Activated T-helper 1 cell treated with anti-CD3 and anti-CD28 coated beads, Interleukin-12 subunit alpha, Interleukin-12 subunit beta, Interleukin-2, Interleukin-4 antibody, amounts not matched to agents 30 ng/mL and 10 ng/mL and 1 ng/mL, durations not matched to agents 14 hours and 24 hours and 36 hours (primary cell): ENCODE results near the gene WDR91. TPM values are rescaled to one million over a fixed set of nuclear protein-coding genes. Genes with fewer than 3 reads are reported as not detected.

Source experiments
- DNase-seq: peaks from one replicate; pipeline ENCODE4 v3.0.0; 2021; ENCODE audit warnings: low spot score
- H3K27ac Mint-ChIP-seq: one replicate; pipeline ENCODE4 v1.8.0; 2021; ENCODE audit warnings: mild to moderate bottlenecking, mixed read lengths
- H3K27me3 Mint-ChIP-seq: one replicate; pipeline ENCODE4 v1.8.0; 2022; ENCODE audit warnings: mild to moderate bottlenecking, moderate library complexity, mixed read lengths; ENCODE audit not compliant: insufficient read depth
- H3K36me3 Mint-ChIP-seq: one replicate; pipeline ENCODE4 v1.8.0; 2021; ENCODE audit warnings: low read depth, mixed read lengths
- H3K4me1 Mint-ChIP-seq: one replicate; pipeline ENCODE4 v1.8.0; 2021; ENCODE audit warnings: low read depth, mixed read lengths
- H3K4me3 Mint-ChIP-seq: one replicate; pipeline ENCODE4 v1.8.0; 2021; ENCODE audit warnings: mild to moderate bottlenecking, moderate library complexity, mixed read lengths
- H3K9me3 Mint-ChIP-seq: one replicate; pipeline ENCODE4 v1.8.0; 2021; ENCODE audit warnings: mixed read lengths
- intact Hi-C: fragments of 100-400 bp; cut with micrococcal nuclease; formaldehyde crosslinking; loops from one replicate; pipeline ENCODE4 v1.15.1; 2024
- total RNA-seq: library from RNA; stranded (reverse); gene quantifications from 2 replicates; pipeline ENCODE4 v1.2.3, GENCODE V29; 2022

The WDR91 gene
- total RNA-seq, 1 donor from 2014 or later, result 34.6 TPM

DNA sequence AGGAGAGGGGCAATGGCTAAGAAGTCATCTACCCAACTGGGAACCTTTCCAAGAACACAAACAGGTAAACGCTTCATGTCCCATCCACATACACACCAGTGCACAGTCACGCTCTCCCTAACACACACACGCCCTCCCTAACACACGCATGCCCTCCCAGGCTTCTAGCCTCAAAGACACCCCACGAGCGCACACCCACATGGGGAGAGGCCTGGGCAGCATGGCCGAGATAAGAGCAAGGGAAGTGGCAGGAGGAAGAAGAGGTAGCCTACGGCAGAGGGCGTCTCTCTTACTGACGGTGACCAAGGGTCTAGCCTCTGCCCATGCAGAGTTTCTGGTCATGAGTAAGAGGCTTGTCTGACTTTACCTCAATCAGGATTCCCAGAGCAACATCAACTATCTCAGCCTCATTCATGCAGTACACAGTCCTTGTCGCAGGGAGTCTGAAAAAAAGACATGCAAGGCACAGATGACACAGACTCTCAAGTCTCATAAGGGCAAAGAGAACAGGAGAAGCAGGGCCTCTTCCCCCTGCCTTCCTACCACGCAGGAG, 43.9 kb downstream of the WDR91 start:
- Mint-ChIP-seq H3K36me3 (peaks cover 49% of the 10 kb centered on the region), H3K4me1 (peaks cover 38% of the 10 kb centered on the region), H3K27ac (peak overlapping the region; percentile 62), H3K27me3 (no peaks in the 10 kb centered on the region), H3K9me3 (peaks cover 6% of the 10 kb centered on the region), H3K4me3 (peak overlapping the region; percentile 52)
- intact Hi-C loops, result no loop called here
- DNase-seq, result no peak

GRCh38 chr7:135166338-135166990, 44.9 kb downstream of the WDR91 start:
- intact Hi-C loops, result no loop called here

DNA sequence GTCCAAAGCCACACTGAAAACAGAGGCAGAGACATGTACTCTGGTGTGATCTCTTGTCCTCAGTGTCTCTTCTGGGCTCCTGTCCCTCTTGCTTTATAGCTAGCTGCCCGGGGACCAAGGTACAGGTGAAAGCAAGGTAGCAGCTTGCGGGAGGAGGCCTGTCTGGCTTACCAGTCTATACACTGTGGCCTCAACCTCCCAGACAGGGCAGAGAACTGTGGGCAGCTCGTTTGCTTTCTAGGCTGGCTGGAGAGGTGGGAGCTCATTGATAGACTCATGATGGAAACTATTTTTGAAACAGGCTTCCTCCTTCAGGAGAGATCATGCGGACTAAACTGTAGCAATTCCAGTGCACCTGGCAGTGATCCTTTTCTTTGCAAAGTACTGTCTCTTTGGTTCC, 45.5 kb downstream of the WDR91 start:
- intact Hi-C loops, result no loop called here
- Mint-ChIP-seq H3K4me1 (peaks cover 41% of the 10 kb centered on the region), H3K4me3 (no peak overlapping the region), H3K9me3 (peaks cover 12% of the 10 kb centered on the region), H3K27me3 (no peaks in the 10 kb centered on the region), H3K36me3 (peaks cover 65% of the 10 kb centered on the region), H3K27ac (no peak overlapping the region)
- DNase-seq, result no peak

More at GRCh38 chr7:135166338-135166990, 44.9 kb downstream of the WDR91 start:
- Mint-ChIP-seq H3K27me3 (no peaks in the 10 kb centered on the region), H3K36me3 (peaks cover 59% of the 10 kb centered on the region), H3K4me1 (peaks cover 38% of the 10 kb centered on the region), H3K4me3 (no peak overlapping the region), H3K9me3 (peaks cover 12% of the 10 kb centered on the region), H3K27ac (peak overlapping the region; percentile 61)
- no peak for DNase-seq

DNA sequence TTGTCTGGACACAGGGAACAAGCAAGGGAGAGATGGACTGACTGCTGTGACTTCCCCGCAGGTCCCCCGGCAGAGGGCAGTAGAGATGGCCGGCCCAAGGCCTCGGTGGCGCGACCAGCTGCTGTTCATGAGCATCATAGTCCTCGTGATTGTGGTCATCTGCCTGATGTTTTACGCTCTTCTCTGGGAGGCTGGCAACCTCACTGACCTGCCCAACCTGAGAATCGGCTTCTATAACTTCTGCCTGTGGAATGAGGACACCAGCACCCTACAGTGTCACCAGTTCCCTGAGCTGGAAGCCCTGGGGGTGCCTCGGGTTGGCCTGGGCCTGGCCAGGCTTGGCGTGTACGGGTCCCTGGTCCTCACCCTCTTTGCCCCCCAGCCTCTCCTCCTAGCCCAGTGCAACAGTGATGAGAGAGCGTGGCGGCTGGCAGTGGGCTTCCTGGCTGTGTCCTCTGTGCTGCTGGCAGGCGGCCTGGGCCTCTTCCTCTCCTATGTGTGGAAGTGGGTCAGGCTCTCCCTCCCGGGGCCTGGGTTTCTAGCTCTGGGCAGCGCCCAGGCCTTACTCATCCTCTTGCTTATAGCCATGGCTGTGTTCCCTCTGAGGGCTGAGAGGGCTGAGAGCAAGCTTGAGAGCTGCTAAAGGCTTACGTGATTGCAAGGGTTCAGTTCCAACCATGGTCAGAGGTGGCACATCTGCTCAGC, 46.8 kb downstream of the WDR91 start:
- Mint-ChIP-seq H3K36me3 (peaks cover 72% of the 10 kb centered on the region), H3K4me3 (no peak overlapping the region), H3K4me1 (peaks cover 50% of the 10 kb centered on the region), H3K27ac (peak overlapping the region; percentile 44), H3K27me3 (no peaks in the 10 kb centered on the region), H3K9me3 (peaks cover 16% of the 10 kb centered on the region)
- DNase-seq, result no peak
- intact Hi-C loops, result no loop called here

- Mint-ChIP-seq H3K36me3 (peaks cover 69% of the 10 kb centered on the region), H3K9me3 (peaks cover 16% of the 10 kb centered on the region), H3K4me3 (no peak overlapping the region), H3K27me3 (no peaks in the 10 kb centered on the region), H3K27ac (peak overlapping the region; percentile 29), H3K4me1 (peaks cover 44% of the 10 kb centered on the region)
- intact Hi-C loops, result no loop called here
- DNase-seq, result no peak
These were observed 48.8 kb downstream of the WDR91 start for GRCh38 chr7:135162382-135163001.

DNA sequence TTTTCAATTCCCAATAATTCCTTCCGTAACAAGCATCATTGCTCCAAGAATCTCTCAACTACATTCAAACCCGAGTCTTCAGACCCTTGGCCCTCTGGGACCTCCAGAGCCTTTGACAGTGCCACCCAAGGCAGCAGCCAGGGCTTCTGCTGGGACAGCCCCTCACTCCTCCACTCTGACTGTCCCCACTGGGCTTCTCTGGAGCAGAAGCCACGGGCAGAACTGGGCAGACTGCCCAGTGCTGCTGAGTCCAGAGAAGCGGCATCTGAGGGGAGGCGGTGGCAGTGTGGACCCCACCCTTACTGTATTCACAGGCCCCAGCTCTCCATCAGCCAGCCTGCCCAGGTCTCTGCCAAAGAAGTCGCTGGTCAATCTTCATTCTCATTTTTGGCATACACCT, 49.7 kb downstream of the WDR91 start:
- peaks cover 23% of the 10 kb centered on the region for H3K9me3 Mint-ChIP-seq
- H3K4me1 Mint-ChIP-seq, result peaks cover 43% of the 10 kb centered on the region
- intact Hi-C loops, result no loop called here
- no peak for DNase-seq
- no peaks in the 10 kb centered on the region for H3K27me3 Mint-ChIP-seq
- no peak overlapping the region for H3K27ac Mint-ChIP-seq
- no peak overlapping the region for H3K4me3 Mint-ChIP-seq
- peaks cover 71% of the 10 kb centered on the region for H3K36me3 Mint-ChIP-seq

- no peak overlapping the region for H3K4me3 Mint-ChIP-seq
- H3K9me3 Mint-ChIP-seq, result peaks cover 29% of the 10 kb centered on the region
These were observed 50.3 kb downstream of the WDR91 start for GRCh38 chr7:135160858-135161653.

GRCh38 chr7:135160098-135160857, 51.0 kb downstream of the WDR91 start:
- intact Hi-C loops, result loop anchor here (1.0 kb wide), 2 partner anchors 9 to 12 kb away; partner anchors contain the start of gene TMEM140
- Mint-ChIP-seq H3K27ac (peak overlapping the region; percentile 94), H3K27me3 (no peaks in the 10 kb centered on the region), H3K36me3 (peaks cover 77% of the 10 kb centered on the region), H3K9me3 (peaks cover 37% of the 10 kb centered on the region), H3K4me1 (peaks cover 38% of the 10 kb centered on the region), H3K4me3 (peak overlapping the region; percentile 47)
- DNase-seq, result no peak

More at GRCh38 chr7:135160858-135161653, 50.3 kb downstream of the WDR91 start:
- no peaks in the 10 kb centered on the region for H3K27me3 Mint-ChIP-seq
- H3K4me1 Mint-ChIP-seq, result peaks cover 38% of the 10 kb centered on the region
- H3K36me3 Mint-ChIP-seq, result peaks cover 75% of the 10 kb centered on the region
- peak overlapping the region; percentile 94 for H3K27ac Mint-ChIP-seq
- intact Hi-C loops, result loop anchor here (1.0 kb wide), 2 partner anchors 8 to 13 kb away; partner anchors contain the start of gene TMEM140
- no peak for DNase-seq

- Mint-ChIP-seq H3K4me3 (peak overlapping the region; percentile 7), H3K9me3 (peaks cover 45% of the 10 kb centered on the region), H3K27ac (peak overlapping the region; percentile 94), H3K36me3 (peaks cover 78% of the 10 kb centered on the region), H3K4me1 (peaks cover 44% of the 10 kb centered on the region), H3K27me3 (no peaks in the 10 kb centered on the region)
- no peak for DNase-seq
- intact Hi-C loops, result loop anchor here (1.0 kb wide), 2 partner anchors 10 to 11 kb away; partner anchors contain the start of gene TMEM140
These were observed 51.8 kb downstream of the WDR91 start for GRCh38 chr7:135159359-135160085.

GRCh38 chr7:135158874-135159273, 52.5 kb downstream of the WDR91 start:
- no peak for DNase-seq
- Mint-ChIP-seq H3K9me3 (peaks cover 51% of the 10 kb centered on the region), H3K36me3 (peaks cover 78% of the 10 kb centered on the region), H3K4me3 (peak overlapping the region; percentile 7), H3K4me1 (peaks cover 51% of the 10 kb centered on the region), H3K27me3 (no peaks in the 10 kb centered on the region), H3K27ac (no peak overlapping the region)
- intact Hi-C loops, result no loop called here

DNA sequence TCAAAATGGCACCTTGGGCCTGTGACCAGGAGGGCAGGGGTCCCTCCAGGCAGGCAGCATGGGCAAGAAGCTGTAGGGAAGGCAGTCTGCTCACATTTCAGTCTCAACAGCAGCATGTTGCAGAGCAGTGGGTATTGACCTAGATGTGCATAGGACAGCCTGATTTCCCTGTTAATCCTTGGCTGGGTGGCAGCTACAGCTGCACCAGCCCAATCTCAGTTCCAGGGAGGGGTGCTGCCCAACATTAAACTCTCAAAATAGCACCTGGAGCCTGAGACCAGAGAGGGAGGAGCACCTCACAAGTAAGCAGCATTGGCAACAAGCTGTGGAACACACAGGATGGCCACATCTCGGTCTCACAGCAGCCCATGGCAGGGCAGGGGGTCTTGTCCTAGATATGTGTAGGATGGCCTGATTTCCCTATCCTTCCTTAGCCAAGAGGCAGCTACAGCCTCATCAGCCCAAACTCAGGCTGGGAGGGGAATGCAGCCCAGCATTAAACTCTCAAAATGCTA, 53.1 kb downstream of the WDR91 start:
- H3K4me3 Mint-ChIP-seq, result no peak overlapping the region
- peaks cover 55% of the 10 kb centered on the region for H3K9me3 Mint-ChIP-seq
- DNase-seq, result no peak
- no peaks in the 10 kb centered on the region for H3K27me3 Mint-ChIP-seq
- H3K27ac Mint-ChIP-seq, result no peak overlapping the region
- peaks cover 83% of the 10 kb centered on the region for H3K36me3 Mint-ChIP-seq
- peaks cover 55% of the 10 kb centered on the region for H3K4me1 Mint-ChIP-seq
- intact Hi-C loops, result no loop called here
